Pancreas (tissue), 10 donors: ENCODE measurements around the gene KIF21B. TPM values are rescaled to one million over a fixed set of nuclear protein-coding genes. Genes with fewer than 3 reads are reported as not detected.

Experiments used
- ATAC-seq, 4 donors: fragments of 200-7000 bp; cut with Tn5 transposase; one replicate each; pipeline versions ENCODE4 v1.8.0 to v1.9.1; 2020; ENCODE audit warnings: mild to moderate bottlenecking in 4 of 4, moderate library complexity in 4 of 4
- DNase-seq, 6 donors: peaks; one replicate each; pipeline ENCODE4 v3.0.0-alpha.2; 2020
- FAIRE-seq: peaks from 2 replicates; lab custom pipeline; 2012; peaks lifted over from hg19 to GRCh38; lab: Jason Lieb, UNC
- H3K27ac ChIP-seq, 4 donors: fragments of 200-600 bp; sonication (generic); 1 replicate in 3 of 4; 2 replicates in 1 of 4; pipeline versions ENCODE4 v1.5.0 to v1.8.0; 2020
- H3K27me3 ChIP-seq, 4 donors: fragments of 200-600 bp; one replicate each; pipeline ENCODE4 v1.8.0; 2021
- H3K36me3 ChIP-seq, 3 donors: fragments of 200-600 bp; sonication (generic) in 1 of 3; one replicate each; pipeline versions ENCODE4 v1.5.0 to v1.8.0; 2020 to 2021
- H3K4me1 ChIP-seq, 3 donors: fragments of 200-600 bp; one replicate each; pipeline ENCODE4 v1.8.0; 2021
- H3K4me3 ChIP-seq, 4 donors: fragments of 200-600 bp; sonication (generic) in 2 of 4; one replicate each; pipeline versions ENCODE4 v1.5.0 to v1.8.0; 2020 to 2021
- H3K9me3 ChIP-seq, 4 donors: fragments of 200-600 bp; one replicate each; pipeline ENCODE4 v1.8.0; 2021
- WGBS, 2 donors: extraction: QIAGEN DNeasy Blood & Tissue Kit; methylation state at CpG; one replicate each; pipeline ENCODE4 v1.1.7; 2013; 5-methylcytosine and 5-hydroxymethylcytosine counted together
- intact Hi-C, 3 donors: fragments of 100-400 bp; cut with DNase I; formaldehyde crosslinking; loops; one replicate each; pipeline versions ENCODE4 v1.11.1 to v1.14.2; 2022
- polyA plus RNA-seq, 2 donors: library from polyadenylated mRNA; stranded (reverse); fragments of 200-250 nt; gene quantifications; one replicate each; pipeline ENCODE4 v1.2.3, GENCODE V29; 2013
- total RNA-seq, 6 donors: library from RNA; stranded (reverse); fragmentation: NEBNext Ultra II Directional in 4 of 6; extraction: Animal tissue kit (Norgen Biotek cat#: 25700) in 4 of 6; gene quantifications; one replicate each; pipeline versions ENCODE4 v1.2.1 to v1.2.4, GENCODE V29; 2021 to 2023
- TF ChIP-seq, protein P1 (sequence below), 4 donors: fragments of 200-600 bp; sonication (generic) in 3 of 4; IDR thresholded peaks; one replicate each; pipeline versions ENCODE4 v1.5.0 to v1.8.0; 2021; ENCODE audit warnings: antibody characterized with exemption in 4 of 4
- donor health status: healthy with polysubstance abuse.
- donor health status: DM: no; HTN: no; CAD: no; lungs with moderate emphysema.
- donor health status: DM: no; HTN: no; CAD: no.
- donor health status: control.
- donor health status: control.
- donor health status: Bipolar disorder and iron deficiency.
- donor health status: DM: yes; HTN: yes; CAD: no.
- donor health status: DM: no; HTN: no; CAD: no.
- donor health status: DM: no; HTN: no; CAD: no.
- donor health status: DM: yes; HTN: yes; CAD: no.

The KIF21B gene
- total and polyA plus RNA-seq, 8 donors, result 0.51 to 2.5 (median 0.93) TPM

DNA sequence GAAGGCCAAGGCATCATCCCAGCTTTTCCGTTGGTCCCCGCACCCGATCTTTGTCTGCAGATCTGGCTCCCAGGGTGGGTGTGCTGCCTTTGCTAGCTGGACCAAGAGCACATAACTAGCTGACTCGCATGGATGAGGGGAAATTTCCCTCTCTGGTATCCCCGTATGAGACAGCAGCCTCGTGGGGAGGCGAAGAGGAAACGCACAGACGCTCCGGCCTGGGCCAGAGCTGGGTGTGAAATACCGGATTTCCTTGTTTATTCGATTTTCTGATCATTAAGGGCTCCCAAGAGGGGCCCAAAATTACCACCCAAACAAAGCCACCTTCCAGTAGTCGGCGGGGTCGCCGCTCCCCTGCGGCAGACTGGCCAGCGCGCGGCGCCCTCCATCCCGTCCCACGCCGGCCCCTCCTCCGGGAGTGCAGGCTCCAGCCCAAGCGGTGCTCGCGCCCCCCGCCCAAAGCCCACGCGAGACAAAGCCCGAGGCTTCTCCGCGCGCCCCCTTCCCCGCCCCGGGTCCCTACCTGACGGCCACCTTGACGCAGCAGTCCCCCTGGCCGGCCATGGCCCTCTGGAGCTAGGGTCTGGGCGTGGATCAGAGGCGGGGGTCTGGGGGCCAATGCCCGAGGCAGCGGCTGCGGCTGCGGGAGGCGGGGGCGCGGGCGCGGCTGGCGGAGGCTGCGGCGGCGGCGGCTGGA is 546 bp downstream of the KIF21B start:
- H3K27ac ChIP-seq, result no peak overlapping the region
- intact Hi-C loops, result no loop called here
- WGBS, 2 donors, result 13 to 15% methylated on average over 46 to 56 of the region's 56 CpGs
- H3K9me3 ChIP-seq, result no peaks in the 10 kb centered on the region
- no peaks in the 10 kb centered on the region for H3K36me3 ChIP-seq
- no peak for ATAC-seq
- peak in 3 of 6 donors; percentile 31 to 75 (median 65) for DNase-seq
- TF ChIP-seq, protein P1, sequence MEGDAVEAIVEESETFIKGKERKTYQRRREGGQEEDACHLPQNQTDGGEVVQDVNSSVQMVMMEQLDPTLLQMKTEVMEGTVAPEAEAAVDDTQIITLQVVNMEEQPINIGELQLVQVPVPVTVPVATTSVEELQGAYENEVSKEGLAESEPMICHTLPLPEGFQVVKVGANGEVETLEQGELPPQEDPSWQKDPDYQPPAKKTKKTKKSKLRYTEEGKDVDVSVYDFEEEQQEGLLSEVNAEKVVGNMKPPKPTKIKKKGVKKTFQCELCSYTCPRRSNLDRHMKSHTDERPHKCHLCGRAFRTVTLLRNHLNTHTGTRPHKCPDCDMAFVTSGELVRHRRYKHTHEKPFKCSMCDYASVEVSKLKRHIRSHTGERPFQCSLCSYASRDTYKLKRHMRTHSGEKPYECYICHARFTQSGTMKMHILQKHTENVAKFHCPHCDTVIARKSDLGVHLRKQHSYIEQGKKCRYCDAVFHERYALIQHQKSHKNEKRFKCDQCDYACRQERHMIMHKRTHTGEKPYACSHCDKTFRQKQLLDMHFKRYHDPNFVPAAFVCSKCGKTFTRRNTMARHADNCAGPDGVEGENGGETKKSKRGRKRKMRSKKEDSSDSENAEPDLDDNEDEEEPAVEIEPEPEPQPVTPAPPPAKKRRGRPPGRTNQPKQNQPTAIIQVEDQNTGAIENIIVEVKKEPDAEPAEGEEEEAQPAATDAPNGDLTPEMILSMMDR (IDR thresholded peaks at IDR 0.05), result no peak
- H3K27me3 ChIP-seq, result no peaks in the 10 kb centered on the region
- H3K4me3 ChIP-seq, result peak overlapping the region; percentile 10 to 60 (median 42)
- FAIRE-seq, result no peak
- H3K4me1 ChIP-seq, result peaks cover 0 to 4% (median 0%) of the 10 kb centered on the region in 3 donors

DNA sequence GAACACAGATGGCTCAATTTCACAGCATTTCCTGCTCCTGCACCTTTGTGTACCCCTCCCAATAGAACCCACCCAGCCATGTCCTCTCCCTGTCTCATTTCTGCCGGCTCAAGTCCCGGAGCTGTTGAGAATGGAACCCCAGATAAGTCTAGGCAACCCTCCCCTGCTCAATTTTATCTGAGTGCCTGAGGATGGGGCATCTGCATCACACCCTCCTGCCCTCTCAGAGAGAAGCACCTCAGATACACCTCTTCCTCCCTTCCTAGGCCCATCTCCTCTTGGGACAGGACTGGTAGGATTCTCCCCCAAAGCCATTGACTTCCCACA is 1.1 kb downstream of the KIF21B start:
- Histone ChIP-seq H3K4me1 (peaks cover 0 to 4% (median 0%) of the 10 kb centered on the region in 3 donors), H3K27me3 (no peaks in the 10 kb centered on the region), H3K4me3 (peak overlapping the region in 1 of 4 donors; percentile 60), H3K27ac (no peak overlapping the region), H3K9me3 (no peaks in the 10 kb centered on the region), H3K36me3 (no peaks in the 10 kb centered on the region)
- FAIRE-seq (no peak), DNase-seq (no peak), ATAC-seq (no peak)
- TF ChIP-seq, protein P1 (IDR thresholded peaks at IDR 0.05), result no peak
- 81 to 89% methylated on average over 2 of the region's 2 CpGs for WGBS, 2 donors
- intact Hi-C loops, result no loop called here

DNA sequence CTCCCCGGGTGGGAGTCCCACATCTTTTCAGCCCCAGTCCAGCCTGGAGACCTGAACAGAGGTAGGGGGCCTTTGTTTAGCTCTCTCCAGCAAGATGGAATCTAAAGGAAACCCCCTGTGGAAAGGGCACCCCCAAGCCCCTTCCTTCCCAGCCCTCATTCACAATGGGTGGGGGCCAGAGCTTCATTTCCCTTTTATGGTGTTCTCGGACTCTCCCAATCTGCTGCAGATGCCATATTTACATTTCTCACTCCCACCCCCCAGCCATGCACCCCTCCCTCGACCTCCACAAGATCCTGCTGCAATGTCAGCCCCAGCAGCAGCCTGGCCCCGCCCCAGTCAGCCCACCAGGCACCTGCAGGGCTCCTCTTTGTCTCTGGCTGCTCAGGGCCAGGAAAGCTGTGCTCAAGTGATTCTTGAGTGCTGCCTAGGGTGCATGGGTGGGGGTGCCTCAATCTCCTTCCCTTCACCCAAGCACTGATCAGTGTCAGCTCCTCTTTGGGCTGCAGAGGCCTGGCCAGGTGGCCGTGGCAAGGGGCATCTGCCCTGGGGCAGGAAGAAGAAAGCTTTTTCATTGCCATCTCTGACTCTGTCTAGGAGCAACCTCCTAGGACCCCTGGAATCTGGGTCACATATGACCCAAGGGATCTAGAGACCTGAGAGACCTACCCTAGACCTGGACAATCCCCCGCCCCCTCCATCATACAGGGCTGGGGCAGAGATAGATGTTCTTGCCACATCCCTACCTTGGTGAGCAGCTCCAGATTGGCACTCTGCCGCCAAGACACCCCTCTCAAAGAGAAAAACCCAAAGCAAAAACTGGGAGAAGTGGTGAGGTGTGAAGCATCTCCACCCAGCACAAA is 1.7 kb downstream of the KIF21B start:
- 84% methylated on average over 7 of the region's 7 CpGs for WGBS, 2 donors
- Histone ChIP-seq H3K27ac (no peak overlapping the region), H3K36me3 (no peaks in the 10 kb centered on the region), H3K9me3 (no peaks in the 10 kb centered on the region), H3K4me3 (no peak overlapping the region), H3K4me1 (peaks cover 0 to 4% (median 0%) of the 10 kb centered on the region in 3 donors), H3K27me3 (no peaks in the 10 kb centered on the region)
- ATAC-seq (no peak), FAIRE-seq (no peak), DNase-seq (no peak)
- intact Hi-C loops, result no loop called here
- TF ChIP-seq, protein P1 (IDR thresholded peaks at IDR 0.05), result no peak

DNA sequence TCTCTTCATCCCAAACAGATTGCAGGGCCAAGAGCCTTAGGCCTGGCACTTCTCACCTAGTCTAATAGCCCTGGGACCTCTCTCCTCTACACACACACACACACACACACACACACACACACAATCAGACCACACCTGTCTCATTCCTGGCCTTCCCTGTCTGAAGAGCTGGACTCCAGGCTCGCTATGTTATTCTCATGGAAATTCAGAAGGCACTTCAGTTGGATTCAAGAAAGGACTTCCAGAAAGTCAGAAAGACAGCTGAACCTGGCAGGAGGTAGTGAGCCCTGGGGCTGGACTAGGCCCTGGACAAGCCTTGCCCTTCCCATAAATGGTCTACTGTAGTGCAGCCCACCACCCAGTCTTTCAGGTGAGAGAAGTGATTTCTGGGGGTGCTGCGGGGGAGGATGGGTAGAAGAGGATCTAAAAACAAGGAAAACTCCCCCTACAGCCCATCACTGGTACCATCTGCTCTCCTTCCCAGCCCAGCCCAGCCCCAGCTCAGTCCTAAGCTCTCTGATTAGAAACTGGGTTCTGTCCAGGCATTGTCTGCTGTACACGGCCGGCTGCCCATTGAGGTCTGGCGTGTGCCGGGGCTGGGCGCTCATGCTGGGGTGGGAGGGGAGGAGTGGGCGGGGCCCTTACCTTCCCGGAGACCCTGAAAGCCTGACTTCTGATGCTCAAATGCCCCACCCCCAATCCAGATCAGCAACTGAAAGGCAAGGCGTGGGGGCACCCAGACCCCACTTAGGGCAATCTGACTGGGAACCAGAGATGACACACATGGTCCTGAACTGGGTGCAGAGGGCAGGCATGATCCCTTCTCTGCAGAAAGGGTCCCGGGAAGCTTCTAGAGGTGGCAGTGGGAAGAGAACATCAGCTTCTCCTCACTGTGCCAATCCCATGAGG is 2.5 kb downstream of the KIF21B start:
- peaks cover 0 to 4% (median 0%) of the 10 kb centered on the region in 3 donors for H3K4me1 ChIP-seq
- H3K36me3 ChIP-seq, result no peaks in the 10 kb centered on the region
- no peak overlapping the region for H3K4me3 ChIP-seq
- TF ChIP-seq, protein P1 (IDR thresholded peaks at IDR 0.05), result no peak
- H3K27ac ChIP-seq, result no peak overlapping the region
- H3K9me3 ChIP-seq, result no peaks in the 10 kb centered on the region
- intact Hi-C loops, result no loop called here
- peak; percentile 37 to 58 (median 44) for ATAC-seq
- H3K27me3 ChIP-seq, result no peaks in the 10 kb centered on the region
- no peak for FAIRE-seq
- DNase-seq, result peak in 3 of 6 donors; percentile 30 to 54 (median 37)
- WGBS, 2 donors, result 47 to 59% methylated on average over 11 of the region's 11 CpGs
